ENCODE results near the gene ST3GAL4. TPM values are rescaled to one million over a fixed set of nuclear protein-coding genes. Genes with fewer than 3 reads are reported as not detected.

ST3GAL4 gene
- total RNA-seq, 1 experiment from 2014 or later: 17.3 TPM

DNA sequence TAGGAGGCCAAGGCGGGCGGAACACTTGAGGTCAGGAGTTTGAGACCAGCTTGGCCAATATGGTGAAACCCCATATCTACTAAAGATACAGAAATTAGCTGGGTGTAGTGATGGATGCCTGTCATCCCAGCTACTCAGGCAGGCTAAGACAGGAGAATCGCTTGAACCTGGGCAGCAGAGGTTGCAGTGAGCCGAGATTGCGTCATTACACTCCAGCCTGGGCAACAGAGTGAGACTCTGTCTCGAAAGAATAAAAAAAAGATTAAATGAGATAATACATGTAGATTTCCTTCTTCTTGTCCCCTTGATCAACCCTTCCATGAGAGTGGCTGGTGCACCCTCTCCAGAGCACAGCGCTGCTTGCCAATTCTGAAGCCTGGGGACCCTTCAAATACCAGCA, 106.9 kb downstream of the ST3GAL4 start:
- Mint-ChIP-seq H3K27ac (no peak overlapping the region), H3K36me3 (no peaks in the 10 kb centered on the region), H3K4me1 (peaks cover 23% of the 10 kb centered on the region), H3K9me3 (peaks cover 4% of the 10 kb centered on the region), H3K27me3 (ENCODE audit: low read depth) (no peaks in the 10 kb centered on the region), H3K4me3 (no peak overlapping the region)
- no peak for TF ChIP-seq ELF4 (CRISPR knock-in tag; IDR thresholded peaks at IDR 0.05; ENCODE audit: low read depth)
- no peak for TF ChIP-seq ATF3 (CRISPR knock-in tag; conservative IDR thresholded peaks at IDR 0.05)
- no peak for TF ChIP-seq CREM (CRISPR knock-in tag; IDR thresholded peaks at IDR 0.05)
- no peak for TF ChIP-seq E2F4 (CRISPR knock-in tag; IDR thresholded peaks at IDR 0.05; ENCODE audit: borderline replicate concordance, low read depth)
- no peak for TF ChIP-seq ARID4B (CRISPR knock-in tag; IDR thresholded peaks at IDR 0.05; ENCODE audit: borderline replicate concordance)
- TF ChIP-seq GABPB1 (CRISPR knock-in tag; IDR thresholded peaks at IDR 0.05): no peak
- TF ChIP-seq, protein P1, sequence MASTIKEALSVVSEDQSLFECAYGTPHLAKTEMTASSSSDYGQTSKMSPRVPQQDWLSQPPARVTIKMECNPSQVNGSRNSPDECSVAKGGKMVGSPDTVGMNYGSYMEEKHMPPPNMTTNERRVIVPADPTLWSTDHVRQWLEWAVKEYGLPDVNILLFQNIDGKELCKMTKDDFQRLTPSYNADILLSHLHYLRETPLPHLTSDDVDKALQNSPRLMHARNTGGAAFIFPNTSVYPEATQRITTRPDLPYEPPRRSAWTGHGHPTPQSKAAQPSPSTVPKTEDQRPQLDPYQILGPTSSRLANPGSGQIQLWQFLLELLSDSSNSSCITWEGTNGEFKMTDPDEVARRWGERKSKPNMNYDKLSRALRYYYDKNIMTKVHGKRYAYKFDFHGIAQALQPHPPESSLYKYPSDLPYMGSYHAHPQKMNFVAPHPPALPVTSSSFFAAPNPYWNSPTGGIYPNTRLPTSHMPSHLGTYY (CRISPR knock-in tag; IDR thresholded peaks at IDR 0.05): no peak
- no peak for TF ChIP-seq ZNF263 (CRISPR knock-in tag; IDR thresholded peaks at IDR 0.05; ENCODE audit: low read depth)
- TF ChIP-seq EMX1 (CRISPR knock-in tag; IDR thresholded peaks at IDR 0.05): no peak
- no peak for TF ChIP-seq ZNF416 (CRISPR knock-in tag; IDR thresholded peaks at IDR 0.05)
- TF ChIP-seq, protein P2, sequence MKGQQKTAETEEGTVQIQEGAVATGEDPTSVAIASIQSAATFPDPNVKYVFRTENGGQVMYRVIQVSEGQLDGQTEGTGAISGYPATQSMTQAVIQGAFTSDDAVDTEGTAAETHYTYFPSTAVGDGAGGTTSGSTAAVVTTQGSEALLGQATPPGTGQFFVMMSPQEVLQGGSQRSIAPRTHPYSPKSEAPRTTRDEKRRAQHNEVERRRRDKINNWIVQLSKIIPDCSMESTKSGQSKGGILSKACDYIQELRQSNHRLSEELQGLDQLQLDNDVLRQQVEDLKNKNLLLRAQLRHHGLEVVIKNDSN (CRISPR knock-in tag; IDR thresholded peaks at IDR 0.05): no peak
- no peak for TF ChIP-seq OVOL2 (CRISPR knock-in tag; IDR thresholded peaks at IDR 0.05; ENCODE audit: borderline replicate concordance)
- TF ChIP-seq, protein P3, sequence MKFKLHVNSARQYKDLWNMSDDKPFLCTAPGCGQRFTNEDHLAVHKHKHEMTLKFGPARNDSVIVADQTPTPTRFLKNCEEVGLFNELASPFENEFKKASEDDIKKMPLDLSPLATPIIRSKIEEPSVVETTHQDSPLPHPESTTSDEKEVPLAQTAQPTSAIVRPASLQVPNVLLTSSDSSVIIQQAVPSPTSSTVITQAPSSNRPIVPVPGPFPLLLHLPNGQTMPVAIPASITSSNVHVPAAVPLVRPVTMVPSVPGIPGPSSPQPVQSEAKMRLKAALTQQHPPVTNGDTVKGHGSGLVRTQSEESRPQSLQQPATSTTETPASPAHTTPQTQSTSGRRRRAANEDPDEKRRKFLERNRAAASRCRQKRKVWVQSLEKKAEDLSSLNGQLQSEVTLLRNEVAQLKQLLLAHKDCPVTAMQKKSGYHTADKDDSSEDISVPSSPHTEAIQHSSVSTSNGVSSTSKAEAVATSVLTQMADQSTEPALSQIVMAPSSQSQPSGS (CRISPR knock-in tag; IDR thresholded peaks at IDR 0.05; ENCODE audit: borderline replicate concordance, low read depth): no peak
- no peak for TF ChIP-seq RORB (CRISPR knock-in tag; IDR thresholded peaks at IDR 0.05)
- TF ChIP-seq TCF7 (CRISPR knock-in tag; IDR thresholded peaks at IDR 0.05; ENCODE audit: low read depth): no peak
- ATAC-seq: no peak
- POLR2A ChIA-PET: no interaction called here
- CTCF ChIA-PET: interaction anchor here (5.0 kb wide), 1 partner anchor 18 kb away, joined by 17 read pairs; no protein-coding TSS in a partner anchor
- no peak for DNase-seq (ENCODE audit: low spot score)

Other genes with a start within 250 kb of the ST3GAL4 start
- 43.8 to 46.6 TPM (median 45.0 TPM) in 3 replicates for gene RPUSD4, start 144.0 kb upstream of the ST3GAL4 start, total RNA-seq (2021)
- 33.1 to 35.3 TPM (median 33.2 TPM) in 3 replicates for gene FAM118B, start 143.9 kb upstream of the ST3GAL4 start, total RNA-seq (2021)
- 59.7 to 64.7 TPM (median 62.2 TPM) in 3 replicates for gene SRPRA, start 86.8 kb upstream of the ST3GAL4 start, total RNA-seq (2021)
- gene FOXRED1, start 86.5 kb upstream of the ST3GAL4 start, total RNA-seq (2021): 59.4 to 64.4 TPM (median 61.9 TPM) in 3 replicates
- 5.4 to 5.9 TPM (median 5.6 TPM) in 3 replicates for gene TIRAP, start 72.6 kb upstream of the ST3GAL4 start, total RNA-seq (2021)
- gene DCPS, start 51.6 kb upstream of the ST3GAL4 start, total RNA-seq (2021): 26.2 to 30.9 TPM (median 29.4 TPM) in 3 replicates